K562 (cell line): ENCODE results near the gene EBF4. TPM values are rescaled to one million over a fixed set of nuclear protein-coding genes. Genes with fewer than 3 reads are reported as not detected.

Experiments used
- ATAC-seq: fragments of 200-7000 bp; cut with Tn5 transposase; 3 replicates; pipeline ENCODE4 v1.9.1; 2020; ENCODE audit warnings: moderate library complexity
- BruUV-seq: library from RNA; stranded (reverse); fragments of 400-500 nt; replicated peaks from 2 replicates; lab custom pipeline; 2021; lab: Mats Ljungman, UMichigan
- CTCF ChIA-PET: fragments of 300-600 bp; formaldehyde crosslinking; extraction: SDS; loops from one replicate; lab custom pipeline; 2021; ENCODE audit warnings: low intra/inter-chr PET ratio; lab: Yijun Ruan, JAX
- POLR2A ChIA-PET: fragments of 300-600, 350-650 bp; sonication (Branson Sonifier 250); formaldehyde crosslinking; extraction: SDS; loops from one replicate; lab custom pipeline; 2021; ENCODE audit warnings: antibody characterized with exemption, inconsistent platforms; lab: Yijun Ruan, JAX
- DNase-seq, 4 experiments: peaks; one replicate each; pipeline versions ENCODE4 v3.0.0 to v3.0.0-alpha.2; 2011 to 2018; ENCODE audit warnings: low spot score in 3 of 4, mixed read lengths in 3 of 4; ENCODE audit errors: extremely low read depth in 1 of 4
- FAIRE-seq: peaks from 2 replicates; lab custom pipeline; 2011; peaks lifted over from hg19 to GRCh38; lab: Jason Lieb, UNC
- H2AFZ ChIP-seq: 2 replicates; pipeline ENCODE4 v1.6.0; 2011; ENCODE audit warnings: low read depth, low read length, control low read depth, inconsistent platforms
- H3K27ac ChIP-seq: fragments of 200-600 bp; 3 replicates; pipeline ENCODE4 v1.8.0; 2011; ENCODE audit warnings: low read depth, mild to moderate bottlenecking, control low read depth, inconsistent platforms, low read length, moderate library complexity, mixed read lengths; ENCODE audit errors: extremely low read depth
- H3K27me3 ChIP-seq, 2 experiments: fragments of 300-600 bp in 1 of 2; 2 replicates in 1 of 2; 3 replicates in 1 of 2; pipeline versions ENCODE4 v1.6.0 to v1.8.0; 2011; ENCODE audit warnings: inconsistent platforms in 2 of 2, low read length in 2 of 2, mild to moderate bottlenecking in 1 of 2, mixed read lengths in 1 of 2, moderate library complexity in 1 of 2; ENCODE audit not compliant: control insufficient read depth in 2 of 2, insufficient read depth in 2 of 2
- H3K36me3 ChIP-seq: fragments of 300-600 bp; 3 replicates; pipeline ENCODE4 v1.8.0; 2011; ENCODE audit warnings: mild to moderate bottlenecking, low read length, inconsistent platforms; ENCODE audit not compliant: control insufficient read depth, insufficient read depth
- H3K4me1 ChIP-seq, 2 experiments: fragments of 200-600 bp in 1 of 2; replicated peaks in 1 of 2; 2 replicates in 1 of 2; 3 replicates in 1 of 2; pipeline versions ENCODE4 v1.5.1 to v1.8.0; 2011; ENCODE audit warnings: inconsistent platforms in 2 of 2, low read length in 2 of 2, mild to moderate bottlenecking in 1 of 2, mixed read lengths in 1 of 2, moderate library complexity in 1 of 2; ENCODE audit not compliant: control insufficient read depth in 2 of 2, insufficient read depth in 2 of 2
- H3K4me2 ChIP-seq: 2 replicates; pipeline ENCODE4 v1.6.1; 2011; ENCODE audit warnings: low read length, control low read depth, inconsistent platforms, mixed read lengths; ENCODE audit not compliant: insufficient read depth
- H3K4me3 ChIP-seq: fragments of 200-600 bp; sonication (generic), shearing (Covaris generic); 2 replicates; pipeline ENCODE4 v1.5.1; 2016; ENCODE audit warnings: control low read depth, inconsistent platforms
- H3K79me2 ChIP-seq: fragments of 200-600 bp; 3 replicates; pipeline ENCODE4 v1.8.0; 2011; ENCODE audit warnings: low read length, inconsistent platforms; ENCODE audit not compliant: control insufficient read depth, insufficient read depth
- H3K9ac ChIP-seq, 2 experiments: 2 replicates each; pipeline versions ENCODE4 v1.6.0 to v1.6.1; 2011; ENCODE audit warnings: low read depth in 2 of 2, low read length in 2 of 2, control low read depth in 1 of 2, inconsistent platforms in 1 of 2, mild to moderate bottlenecking in 1 of 2, mixed read lengths in 1 of 2; ENCODE audit not compliant: insufficient read depth in 1 of 2
- H3K9me1 ChIP-seq: one replicate; pipeline ENCODE4 v1.6.0; 2011; ENCODE audit warnings: inconsistent platforms, mild to moderate bottlenecking, low read length, moderate library complexity; ENCODE audit not compliant: control insufficient read depth, insufficient read depth
- H3K9me3 ChIP-seq: replicated peaks from 2 replicates; pipeline ENCODE4 v1.5.1; 2011; ENCODE audit warnings: low read depth, low read length, inconsistent platforms; ENCODE audit not compliant: control insufficient read depth, insufficient read depth
- H4K20me1 ChIP-seq: replicated peaks from 2 replicates; pipeline ENCODE4 v1.6.1; 2011; ENCODE audit warnings: low read length, inconsistent platforms, mixed read lengths; ENCODE audit not compliant: control insufficient read depth, insufficient read depth
- ARID2 ChIP-seq: fragments of 450-650 bp; IDR thresholded peaks from 2 replicates; pipeline ENCODE4 v1.6.1; 2017; ENCODE audit warnings: antibody characterized with exemption, mild to moderate bottlenecking
- L3MBTL2 ChIP-seq: fragments of 450-650 bp; IDR thresholded peaks from 2 replicates; pipeline ENCODE4 v1.6.1; 2016; ENCODE audit warnings: mild to moderate bottlenecking, moderate library complexity
- POLR2G ChIP-seq: fragments of 200-400 bp; formaldehyde crosslinking; IDR thresholded peaks from 2 replicates; pipeline ENCODE4 v1.6.1; 2017; ENCODE audit warnings: low read depth, mild to moderate bottlenecking, antibody characterized with exemption, low read length, moderate library complexity
- PPARD ChIP-seq: fragments of 250-450 bp; sonication (Bioruptor Pico); IDR thresholded peaks from 2 replicates; pipeline ENCODE4 v1.8.0; 2022; ENCODE audit warnings: inconsistent platforms, mild to moderate bottlenecking, moderate library complexity
- PRPF4 ChIP-seq: fragments of 200-400 bp; formaldehyde crosslinking; IDR thresholded peaks from one replicate; pipeline ENCODE4 v1.6.1; 2017; ENCODE audit warnings: low read length, low read depth, mild to moderate bottlenecking; ENCODE audit not compliant: insufficient read depth, poor library complexity, severe bottlenecking
- PTTG1 ChIP-seq: fragments of 450-650 bp; IDR thresholded peaks from 2 replicates; pipeline ENCODE4 v1.6.1; 2016; ENCODE audit warnings: low read depth, mild to moderate bottlenecking, missing genetic modification characterization, missing compliant biosample characterization
- RBFOX2 ChIP-seq: fragments of 200-400 bp; formaldehyde crosslinking; IDR thresholded peaks from 2 replicates; pipeline ENCODE4 v1.6.1; 2017; ENCODE audit warnings: low read depth, mild to moderate bottlenecking, low read length, moderate library complexity
- ZKSCAN1 ChIP-seq: fragments of 150-350 bp; IDR thresholded peaks from 2 replicates; pipeline ENCODE4 v1.6.1; 2016; ENCODE audit warnings: low read depth, low read length
- ZNF212 ChIP-seq: fragments of 450-650 bp; formaldehyde crosslinking; IDR thresholded peaks from 2 replicates; pipeline ENCODE4 v1.4.0; 2020; ENCODE audit warnings: mild to moderate bottlenecking
- ZNF778 ChIP-seq: fragments of 450-650 bp; formaldehyde crosslinking; IDR thresholded peaks from 2 replicates; pipeline ENCODE4 v1.4.0; 2020; ENCODE audit warnings: mild to moderate bottlenecking, moderate library complexity
- WGBS: fragments of 100-300 bp; shearing (Covaris generic); methylation state at CpG from one replicate; pipeline ENCODE4 v1.1.6; 2016; ENCODE audit warnings: low coverage, mixed read lengths; ENCODE audit not compliant: insufficient coverage; ENCODE audit errors: missing lambda C conversion rate; 5-methylcytosine and 5-hydroxymethylcytosine counted together
- in situ Hi-C: fragments of 300-500 bp; cut with MboI; formaldehyde crosslinking; loops from 4 replicates; pipeline ENCODE4 v1.15.0; 2018; ENCODE audit warnings: inconsistent platforms, mixed read lengths
- intact Hi-C: fragments of 100-400 bp; cut with micrococcal nuclease; formaldehyde crosslinking; loops from 2 replicates; pipeline ENCODE4 v1.14.2; 2022
- polyA plus RNA-seq, 8 experiments: library from polyadenylated mRNA; depleted of rRNA in 4 of 8; stranded (reverse) in 5 of 8; unstranded in 3 of 8; fragments of >200 nt; fragmentation: Nextera tagmentation in 2 of 8; fragmentation: Illumina TruSeq in 1 of 8; extraction: Ambion mirVana in 2 of 8; extraction: Trizol in 1 of 8; gene quantifications; 2 replicates each; pipeline versions ENCODE4 v1.2.1 to v1.2.3, GENCODE V29; 2011 to 2014; ENCODE audit warnings: inconsistent platforms in 1 of 8, missing spikeins in 1 of 8
- total RNA-seq, 7 experiments: library from RNA; depleted of rRNA in 6 of 7; stranded (reverse); fragments of >200 nt in 6 of 7; fragmentation: Illumina TruSeq in 2 of 7; extraction: Trizol in 2 of 7; gene quantifications; 2 replicates each; pipeline versions ENCODE4 v1.2.1 to v1.2.3, GENCODE V29; 2011 to 2021; ENCODE audit warnings: low replicate concordance in 1 of 7
- TF ChIP-seq, protein P1 (sequence below): fragments of 200-800 bp; sonication (Bioruptor generic); IDR thresholded peaks from 2 replicates; pipeline ENCODE4 v1.6.1; 2017; ENCODE audit warnings: missing genetic modification characterization, missing compliant biosample characterization

EBF4 gene
- total and polyA plus RNA-seq, 9 of the 15 experiments (the other 6 are each of a cell fraction or from before 2014, with no cell fraction given), result 0.09 TPM; not detected in 8

DNA sequence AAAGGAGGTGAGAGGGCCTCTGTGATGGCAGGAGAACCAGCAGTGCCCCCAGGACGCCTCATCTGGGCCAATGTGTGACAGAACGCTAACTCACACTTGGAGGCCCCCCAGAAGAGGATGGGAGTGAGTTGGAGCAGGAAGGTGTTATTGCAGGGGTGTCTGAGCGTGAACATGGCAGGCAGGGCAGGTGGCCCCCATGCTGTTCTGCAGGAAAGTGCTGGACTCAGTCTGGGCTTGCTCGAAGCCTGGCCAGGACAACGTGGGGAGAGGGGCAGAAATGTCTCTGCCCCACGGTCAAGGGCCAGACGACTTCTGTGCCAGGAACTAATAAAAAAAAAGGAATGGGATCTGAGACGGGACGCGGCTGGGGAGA, 931 bp upstream of the EBF4 start:
- DNase-seq, result no peak
- peak overlapping the region; percentile 52; the same call in 1 of the 2 replicates for H3K4me2 ChIP-seq
- peaks cover 0 to 19% of the 10 kb centered on the region in 2 experiments; a peak in 3 of 5 replicates for H3K4me1 ChIP-seq
- TF ChIP-seq ZKSCAN1, result no peak
- TF ChIP-seq L3MBTL2, result no peak
- no peak for TF ChIP-seq POLR2G
- no peak for TF ChIP-seq ARID2
- no peak for TF ChIP-seq ZNF778 (CRISPR knock-in tag)
- no peak for TF ChIP-seq PPARD
- TF ChIP-seq PTTG1 (tag), result no peak
- TF ChIP-seq, protein P1, sequence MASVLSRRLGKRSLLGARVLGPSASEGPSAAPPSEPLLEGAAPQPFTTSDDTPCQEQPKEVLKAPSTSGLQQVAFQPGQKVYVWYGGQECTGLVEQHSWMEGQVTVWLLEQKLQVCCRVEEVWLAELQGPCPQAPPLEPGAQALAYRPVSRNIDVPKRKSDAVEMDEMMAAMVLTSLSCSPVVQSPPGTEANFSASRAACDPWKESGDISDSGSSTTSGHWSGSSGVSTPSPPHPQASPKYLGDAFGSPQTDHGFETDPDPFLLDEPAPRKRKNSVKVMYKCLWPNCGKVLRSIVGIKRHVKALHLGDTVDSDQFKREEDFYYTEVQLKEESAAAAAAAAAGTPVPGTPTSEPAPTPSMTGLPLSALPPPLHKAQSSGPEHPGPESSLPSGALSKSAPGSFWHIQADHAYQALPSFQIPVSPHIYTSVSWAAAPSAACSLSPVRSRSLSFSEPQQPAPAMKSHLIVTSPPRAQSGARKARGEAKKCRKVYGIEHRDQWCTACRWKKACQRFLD (CRISPR knock-in tag), result no peak
- TF ChIP-seq RBFOX2, result no peak
- TF ChIP-seq ZNF212, result no peak
- no peak for TF ChIP-seq PRPF4
- H3K9ac ChIP-seq, result no peak overlapping the region
- no peak for FAIRE-seq
- peaks cover 9 to 56% of the 10 kb centered on the region in 2 experiments; a peak in 4 of 5 replicates for H3K27me3 ChIP-seq
- in situ Hi-C loops (no loop called here), intact Hi-C loops (no loop called here)
- H3K9me3 ChIP-seq, result no peaks in the 10 kb centered on the region
- ATAC-seq, result no peak
- H3K27ac ChIP-seq, result no peak overlapping the region
- no peaks in the 10 kb centered on the region for H3K79me2 ChIP-seq
- no peaks in the 10 kb centered on the region for H3K36me3 ChIP-seq
- no TSS peak for BruUV-seq
- no peak overlapping the region for H2AFZ ChIP-seq
- H3K4me3 ChIP-seq, result no peak overlapping the region
- no peaks in the 10 kb centered on the region for H4K20me1 ChIP-seq
- 30% methylated on average over 9 of the region's 10 CpGs for WGBS
- ChIA-PET POLR2A (no interaction called here), CTCF (no interaction called here)
- no peaks in the 10 kb centered on the region for H3K9me1 ChIP-seq
